Activated CD4-positive, alpha-beta T cell treated with anti-CD3 and anti-CD28 coated beads for 48 hours (primary cell): Measurements from ENCODE around the gene CHD1L.
"Not testable (repeated sequence)": the region's sequence is repeated elsewhere in the genome, so short reads cannot be mapped to it uniquely, and the experiment has no call there.

Source experiments
- DNase-seq: peaks from one replicate; pipeline ENCODE4 v3.0.0-alpha.2; 2020

The CHD1L gene

DNA sequence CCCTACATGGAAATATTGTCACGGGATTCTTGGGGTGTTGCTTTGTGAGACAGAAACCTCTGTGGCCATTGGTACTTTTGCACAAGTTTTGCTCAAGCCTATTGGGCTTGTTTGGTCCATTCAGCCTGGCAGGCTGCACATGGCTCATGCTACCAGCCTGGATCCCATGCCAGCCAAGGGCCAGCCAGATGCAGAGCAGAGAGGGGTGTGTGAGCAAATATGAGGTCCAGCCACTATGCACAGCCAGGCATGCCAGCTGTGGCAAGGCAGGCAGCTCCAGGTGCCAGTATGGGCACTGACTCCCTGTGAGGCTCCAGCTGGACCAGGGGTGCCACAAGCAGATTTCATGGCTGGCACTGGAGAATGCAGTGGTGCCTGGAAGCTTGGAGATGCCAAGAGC, 6.7 kb upstream of the CHD1L start:
- DNase-seq, result no peak

GRCh38 chr1:147236448-147236847, 6.0 kb upstream of the CHD1L start:
- DNase-seq, result no peak

DNA sequence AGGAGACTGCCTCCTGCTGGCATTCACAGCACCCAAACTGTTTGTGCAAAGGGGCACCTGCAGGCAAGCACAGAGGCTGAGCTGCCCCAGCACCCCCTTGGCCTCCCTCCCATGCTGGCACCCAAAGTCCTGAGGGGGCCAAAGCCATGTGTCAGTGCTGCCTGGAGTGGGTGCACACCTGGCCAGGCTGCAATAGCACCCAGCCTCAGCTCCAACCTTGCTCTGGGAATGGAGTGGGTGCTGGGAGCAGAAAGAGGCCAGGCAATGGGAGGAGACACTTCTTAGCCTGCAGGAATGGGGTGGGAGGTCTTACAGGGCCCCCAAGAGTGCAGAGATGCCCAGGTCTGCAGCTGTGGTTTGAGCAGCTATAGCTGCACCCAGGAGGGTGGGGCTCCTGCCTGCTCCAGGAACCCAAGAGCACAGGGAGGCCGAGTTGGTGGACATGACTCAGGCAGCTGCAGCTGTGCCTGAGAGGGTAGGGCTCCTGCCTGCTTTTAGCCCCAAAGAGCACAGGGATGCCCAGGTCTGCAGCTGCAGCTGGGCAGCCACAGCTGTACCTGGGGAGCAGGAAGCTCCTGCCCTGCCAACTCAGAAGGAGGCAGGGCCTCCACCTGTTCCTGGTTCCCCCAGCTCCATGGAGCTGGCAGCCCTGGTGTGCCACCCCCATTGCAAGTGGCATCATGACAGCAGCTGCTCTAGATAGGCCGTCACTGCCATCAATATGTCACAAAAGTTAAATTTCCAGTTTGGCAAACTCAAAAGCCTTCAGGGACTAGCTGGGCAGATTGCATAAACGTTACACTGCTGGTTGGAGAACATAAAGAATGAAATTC, 5.3 kb upstream of the CHD1L start:
- DNase-seq, result no peak

- no peak for DNase-seq
Observed at GRCh38 chr1:147238053-147238902, 4.2 kb upstream of the CHD1L start.

GRCh38 chr1:147238925-147239820, 3.3 kb upstream of the CHD1L start:
- no peak for DNase-seq

GRCh38 chr1:147240131-147240721, 2.3 kb upstream of the CHD1L start:
- DNase-seq, result not testable (repeated sequence)

DNA sequence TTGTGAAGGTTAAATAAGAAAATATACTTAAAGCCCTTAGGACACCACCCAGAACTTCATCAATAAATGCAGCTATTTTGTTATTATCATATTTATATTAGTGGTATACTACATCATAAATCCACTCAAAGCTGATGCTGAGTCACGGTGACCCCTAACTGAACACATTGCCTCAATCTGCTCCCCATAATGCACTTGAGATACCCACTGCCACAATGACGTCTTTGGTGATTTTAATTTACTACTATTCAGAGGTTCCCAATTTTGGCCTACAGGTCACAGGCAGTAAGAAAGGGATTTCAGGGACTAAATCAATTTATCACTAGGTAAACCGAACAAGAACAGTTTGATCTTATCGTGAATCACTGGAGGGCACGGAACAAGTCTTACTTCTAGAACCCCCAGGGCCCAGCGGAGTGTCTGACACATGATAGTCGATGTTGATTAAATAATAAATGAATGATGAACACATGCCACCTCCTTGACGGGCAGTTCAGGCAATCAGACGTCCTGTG, 493 bp upstream of the CHD1L start:
- DNase-seq, result no peak

DNA sequence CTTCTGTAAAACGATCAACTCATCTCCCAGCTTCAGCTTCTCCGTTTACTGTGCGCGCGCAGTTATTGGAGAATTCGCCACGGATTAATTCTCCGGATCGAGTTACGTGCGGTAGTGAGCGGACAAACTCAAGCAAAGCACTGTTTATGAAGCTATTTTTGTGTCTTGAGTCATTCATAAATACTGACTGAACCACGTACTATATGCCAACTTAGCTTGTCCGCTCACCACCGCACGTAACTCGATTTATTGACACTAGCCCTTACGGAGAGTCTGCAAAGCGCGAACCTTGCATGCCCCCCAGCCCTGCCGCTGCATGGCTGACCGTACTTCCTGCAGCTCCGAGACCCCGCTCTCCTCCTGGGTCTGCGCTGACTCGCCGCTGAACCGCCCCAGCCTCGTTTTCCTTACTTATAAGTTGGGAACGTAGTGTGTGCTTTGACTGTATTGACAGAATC, 773 bp downstream of the CHD1L start:
- peak; percentile 43 for DNase-seq

GRCh38 chr1:147243841-147244240, 1.4 kb downstream of the CHD1L start:
- no peak for DNase-seq

GRCh38 chr1:147245129-147245528, 2.6 kb downstream of the CHD1L start:
- DNase-seq, result no peak

DNA sequence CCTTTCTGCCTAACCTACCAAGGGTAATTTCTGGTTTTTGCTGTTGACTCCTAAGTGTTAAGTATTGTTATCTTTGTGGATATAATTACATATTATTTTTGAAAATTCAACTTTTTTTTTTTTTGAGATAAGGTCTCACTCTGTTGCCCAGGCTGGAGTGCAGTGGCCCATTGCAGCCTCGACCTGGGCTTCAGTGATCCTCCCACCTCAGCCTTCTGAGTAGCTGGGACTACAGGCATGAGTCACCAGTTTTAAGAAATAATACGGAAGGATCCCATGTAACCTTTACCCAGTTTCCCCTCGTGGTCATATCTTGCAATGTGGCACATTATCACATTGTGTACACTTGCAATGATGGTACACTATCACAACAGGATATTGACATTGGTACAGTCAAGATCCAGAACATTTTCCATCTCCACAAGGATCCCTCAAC, 3.1 kb downstream of the CHD1L start:
- DNase-seq, result peak; percentile 8

DNA sequence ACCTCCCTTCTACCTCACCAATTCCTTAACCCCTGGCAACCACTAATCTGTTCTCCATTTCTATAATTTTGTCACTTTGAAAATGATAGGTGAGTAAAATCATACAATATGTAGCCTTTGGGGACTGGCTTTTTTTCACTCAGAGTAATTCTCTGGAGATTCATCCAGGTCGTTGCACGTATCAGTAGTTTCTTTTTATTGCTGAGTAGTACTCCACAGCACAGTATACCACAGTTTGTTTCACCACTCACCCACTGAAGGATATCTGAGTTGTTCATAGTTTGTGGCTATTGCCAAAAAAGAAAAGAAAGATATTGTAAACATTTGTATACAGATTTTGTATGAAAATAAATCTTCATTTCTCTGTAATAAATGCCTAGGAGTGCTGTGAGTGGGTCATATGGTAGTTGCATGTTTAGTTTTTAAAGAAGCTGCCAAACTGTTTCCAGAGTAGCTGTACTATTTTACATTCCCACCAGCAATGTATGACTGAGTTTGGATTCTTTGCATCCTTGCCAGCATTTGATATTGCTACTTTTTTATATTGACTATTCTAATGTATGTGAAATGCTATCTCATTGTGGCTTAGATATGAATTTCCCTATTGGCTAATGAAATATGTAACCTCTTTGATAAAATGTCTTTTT, 3.7 kb downstream of the CHD1L start:
- DNase-seq, result no peak

DNA sequence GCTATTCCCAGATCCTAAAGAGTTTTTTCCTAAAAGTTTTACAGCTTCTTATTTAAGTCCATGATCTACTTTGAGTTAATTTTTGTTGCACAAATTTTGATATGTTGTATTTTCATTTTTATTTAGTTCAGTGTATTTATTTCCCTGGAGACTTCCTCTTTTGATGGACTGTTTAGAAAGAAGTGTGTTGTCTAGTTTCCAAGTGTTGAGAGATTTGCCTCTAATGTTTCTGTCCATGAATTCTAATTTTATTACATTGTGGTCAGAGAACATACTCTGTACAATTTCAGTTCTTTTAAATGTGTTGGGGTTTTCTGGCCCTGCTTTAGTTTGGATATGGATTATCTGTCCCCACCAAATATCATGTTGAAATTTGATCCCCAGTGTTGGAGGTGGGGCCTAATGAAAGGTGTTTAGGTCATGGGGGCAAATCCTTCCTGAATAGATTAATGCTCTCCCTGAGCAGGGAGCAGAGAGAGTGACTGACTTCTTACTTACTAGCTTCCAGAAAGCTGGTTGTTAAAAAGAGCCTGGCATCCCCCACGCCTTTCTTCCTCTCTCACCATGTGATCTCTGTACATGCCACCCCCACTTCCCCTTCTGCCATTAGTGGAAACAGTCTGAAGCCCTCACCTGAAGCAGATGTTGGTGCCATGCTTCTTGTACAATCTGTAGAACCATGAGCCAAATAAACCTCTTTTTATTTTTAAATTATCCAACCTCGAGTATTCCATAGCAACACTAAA, 4.6 kb downstream of the CHD1L start:
- DNase-seq, result no peak

DNA sequence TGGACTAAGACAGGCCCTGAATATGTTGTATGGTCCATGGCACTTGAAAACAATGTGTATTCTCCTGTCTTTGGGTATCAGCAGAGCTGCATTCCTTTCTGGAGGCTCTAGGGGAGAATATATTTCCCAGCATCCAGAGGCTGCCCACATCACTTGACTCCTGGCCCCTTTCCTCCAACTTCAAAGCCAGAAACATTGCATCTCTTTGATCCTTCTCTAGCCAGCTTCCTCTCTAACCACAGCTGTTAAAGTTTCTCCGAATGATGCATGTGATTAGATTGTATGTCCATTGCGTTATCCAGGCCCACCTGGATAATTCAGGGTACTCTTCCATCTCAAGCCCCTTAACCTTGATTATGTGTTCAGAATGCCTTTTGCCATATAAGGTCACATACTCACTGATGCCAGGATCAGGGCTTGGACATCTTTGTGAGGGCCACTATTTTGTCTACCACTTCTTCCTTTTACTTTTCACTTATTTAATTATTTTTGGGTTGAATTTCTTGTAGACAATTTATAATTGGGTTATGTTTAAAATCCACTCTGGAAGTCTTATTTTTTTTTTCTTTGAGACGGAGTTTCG, 5.3 kb downstream of the CHD1L start:
- no peak for DNase-seq

DNA sequence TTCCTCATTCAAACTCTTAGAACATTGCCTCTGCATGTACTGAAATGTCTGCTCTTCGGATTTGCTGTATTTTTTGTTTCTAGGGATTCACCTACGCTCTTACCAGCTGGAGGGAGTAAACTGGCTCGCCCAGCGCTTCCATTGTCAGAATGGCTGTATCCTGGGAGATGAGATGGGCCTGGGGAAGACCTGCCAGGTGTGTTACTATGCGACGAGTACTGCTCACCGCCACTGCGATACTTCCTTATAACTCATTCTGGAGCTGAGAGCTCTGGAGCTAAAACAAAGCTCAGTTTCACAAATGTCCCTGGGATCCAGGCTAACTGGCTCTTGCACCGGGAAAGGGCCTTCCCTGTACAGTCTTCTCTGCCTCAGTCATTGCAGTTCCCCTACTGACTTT, 10.1 kb downstream of the CHD1L start:
- DNase-seq, result no peak

DNA sequence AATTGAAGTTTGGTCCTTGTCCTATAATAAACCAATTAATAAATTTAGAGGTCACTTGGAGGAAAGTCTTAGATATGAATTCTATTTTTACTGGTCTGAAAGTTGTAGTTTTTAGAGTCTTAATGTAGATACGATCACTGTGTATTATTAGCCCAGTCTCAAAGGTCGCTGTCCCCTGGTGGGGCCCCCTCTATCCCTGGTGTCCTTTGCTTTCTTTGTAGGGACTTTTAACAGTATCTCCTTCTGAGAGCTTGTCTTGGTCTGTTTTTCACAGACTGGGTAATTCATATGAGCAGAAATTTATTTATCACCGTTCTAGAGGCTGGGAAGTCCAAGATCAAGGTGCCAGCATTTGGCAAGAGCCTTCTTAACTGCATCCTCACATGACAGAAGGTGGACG, 18.5 kb downstream of the CHD1L start:
- no peak for DNase-seq

- DNase-seq, result no peak
Observed at GRCh38 chr1:147264158-147264768, 21.8 kb downstream of the CHD1L start.

GRCh38 chr1:147266381-147266780, 23.9 kb downstream of the CHD1L start:
- no peak for DNase-seq

- DNase-seq, result no peak
Observed at GRCh38 chr1:147267711-147268110, 25.2 kb downstream of the CHD1L start.

DNA sequence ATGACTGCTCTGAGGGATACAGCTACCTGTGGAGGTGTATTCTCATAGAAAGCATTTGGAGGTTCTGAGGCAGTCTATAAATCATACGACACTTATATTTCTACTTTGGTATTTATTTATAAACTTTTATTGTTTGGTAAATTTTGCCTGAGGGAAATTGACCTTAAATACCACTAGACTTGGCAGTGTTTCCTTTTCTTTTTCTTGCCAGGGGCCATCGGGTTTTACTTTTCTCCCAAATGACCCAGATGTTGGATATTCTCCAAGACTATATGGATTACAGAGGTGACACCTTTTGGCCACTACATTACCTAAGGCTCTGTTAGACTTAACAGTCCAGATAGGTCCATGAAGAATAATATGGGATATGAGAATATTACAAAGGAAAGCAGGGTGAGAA, 28.2 kb downstream of the CHD1L start:
- DNase-seq, result no peak
